GM19372 (cell line): ENCODE measurements around the gene TAS2R8.
"Not testable (repeated sequence)": the region's sequence is repeated elsewhere in the genome, so short reads cannot be mapped to it uniquely, and the experiment has no call there.

ENCODE experiments used
- ATAC-seq: cut with Tn5 transposase; IDR thresholded peaks from one replicate; pipeline ENCODE4 v1.9.1; 2021; ENCODE audit warnings: mild to moderate bottlenecking, low read depth, moderate library complexity; ENCODE audit not compliant: unreplicated experiment

Gene TAS2R8, protein sequence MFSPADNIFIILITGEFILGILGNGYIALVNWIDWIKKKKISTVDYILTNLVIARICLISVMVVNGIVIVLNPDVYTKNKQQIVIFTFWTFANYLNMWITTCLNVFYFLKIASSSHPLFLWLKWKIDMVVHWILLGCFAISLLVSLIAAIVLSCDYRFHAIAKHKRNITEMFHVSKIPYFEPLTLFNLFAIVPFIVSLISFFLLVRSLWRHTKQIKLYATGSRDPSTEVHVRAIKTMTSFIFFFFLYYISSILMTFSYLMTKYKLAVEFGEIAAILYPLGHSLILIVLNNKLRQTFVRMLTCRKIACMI

GRCh38 chr12:10807186-10807585 is at the start of gene TAS2R8:
TSS of gene TAS2R8 (minus strand) at chr12:10807286. CDS start at chr12:10806980, 306 bp downstream.
- no peak for ATAC-seq

- no peak for ATAC-seq
Observed at GRCh38 chr12:10855807-10856206, 48.7 kb upstream of the TAS2R8 start.

- no peak for ATAC-seq
Observed at GRCh38 chr12:10853776-10854175, 46.7 kb upstream of the TAS2R8 start.

GRCh38 chr12:10851243-10851858 is 44.3 kb upstream of the TAS2R8 start:
- no peak for ATAC-seq

DNA sequence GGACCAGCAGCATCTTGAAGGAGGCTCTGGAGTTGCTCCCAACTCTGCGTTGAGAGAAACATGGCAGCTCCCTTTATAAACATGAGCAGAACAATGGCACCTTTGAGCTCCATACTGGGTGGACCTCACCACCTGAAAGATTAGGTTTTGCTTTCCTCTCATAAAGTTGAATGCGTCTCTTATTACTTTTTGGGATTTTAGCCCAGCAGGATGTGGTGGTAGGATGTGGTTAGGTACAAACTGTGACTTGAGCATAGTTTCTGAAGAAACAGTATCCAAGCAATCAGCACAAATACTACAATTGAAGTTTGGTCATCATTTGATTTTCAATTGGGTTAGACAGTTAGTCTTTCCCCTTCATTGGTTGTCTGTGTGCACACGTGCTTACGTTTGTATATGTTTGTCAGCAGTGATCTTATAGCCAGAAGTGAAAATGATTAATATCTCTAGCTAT is 42.4 kb upstream of the TAS2R8 start, which contains the start of gene PRR4:
TSS of gene PRR4 (minus strand) at position 51 of the 454 bp plus-strand sequence. CDS start at position 13, 38 bp downstream.
- ATAC-seq = no peak

DNA sequence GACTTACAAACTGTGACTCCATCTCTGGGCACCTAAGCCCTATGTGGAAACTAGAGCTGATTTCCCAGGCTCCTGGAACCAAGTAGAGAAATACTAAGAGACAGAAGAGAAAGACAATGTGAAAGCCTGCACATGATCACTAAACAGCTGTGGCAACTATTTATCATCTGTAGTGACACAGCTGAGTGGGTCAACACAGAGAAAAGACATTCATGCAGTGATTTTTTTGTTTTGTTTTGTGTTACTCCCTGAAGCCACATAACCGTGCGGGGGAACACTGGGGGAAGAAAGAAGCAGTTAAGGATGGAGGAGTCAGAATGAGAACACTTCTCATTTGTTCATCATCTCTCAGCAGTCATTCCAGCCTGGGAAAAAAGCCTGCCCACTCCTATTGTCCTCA is 40.7 kb upstream of the TAS2R8 start:
- ATAC-seq = no peak

DNA sequence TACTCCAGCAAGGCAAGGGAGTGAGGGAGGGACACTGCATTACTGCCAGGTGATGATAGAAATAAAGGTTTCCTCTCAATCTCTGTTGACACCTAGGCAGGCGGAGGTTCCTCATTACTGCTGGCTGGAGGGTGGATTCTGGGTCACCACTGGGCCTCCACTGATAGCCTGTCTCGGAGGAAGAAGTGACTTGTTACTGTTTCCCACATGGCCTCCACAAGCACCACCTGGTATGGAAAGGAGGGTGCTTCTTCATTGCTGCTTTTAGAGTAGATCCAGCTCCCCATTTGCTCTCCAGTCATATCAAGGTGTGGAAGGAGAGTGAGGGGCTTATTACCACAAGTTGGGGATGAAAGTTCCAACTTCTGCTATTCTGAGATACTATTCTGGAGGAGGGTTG is 35.8 kb upstream of the TAS2R8 start:
- no peak for ATAC-seq

- no peak for ATAC-seq
Observed at GRCh38 chr12:10838461-10838860, 31.4 kb upstream of the TAS2R8 start.

DNA sequence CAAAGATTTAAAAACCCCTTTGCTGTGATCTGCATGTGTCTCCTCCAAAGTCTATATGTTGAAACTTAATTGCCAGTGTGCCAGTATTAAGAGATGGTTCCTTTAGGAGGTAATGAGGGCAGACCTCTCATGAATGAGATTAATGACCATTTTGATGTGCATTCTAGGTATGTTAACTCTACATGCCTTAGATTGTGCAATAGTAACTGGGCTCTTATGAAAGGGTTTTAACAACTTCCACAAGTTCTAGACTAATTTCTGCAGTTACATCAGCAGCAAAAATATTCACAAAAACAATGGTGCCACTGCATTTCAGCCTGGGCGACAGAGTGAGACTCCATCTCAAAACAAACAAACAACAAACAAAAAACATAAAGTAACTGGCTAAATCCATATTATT is 22.9 kb upstream of the TAS2R8 start:
- no peak for ATAC-seq

DNA sequence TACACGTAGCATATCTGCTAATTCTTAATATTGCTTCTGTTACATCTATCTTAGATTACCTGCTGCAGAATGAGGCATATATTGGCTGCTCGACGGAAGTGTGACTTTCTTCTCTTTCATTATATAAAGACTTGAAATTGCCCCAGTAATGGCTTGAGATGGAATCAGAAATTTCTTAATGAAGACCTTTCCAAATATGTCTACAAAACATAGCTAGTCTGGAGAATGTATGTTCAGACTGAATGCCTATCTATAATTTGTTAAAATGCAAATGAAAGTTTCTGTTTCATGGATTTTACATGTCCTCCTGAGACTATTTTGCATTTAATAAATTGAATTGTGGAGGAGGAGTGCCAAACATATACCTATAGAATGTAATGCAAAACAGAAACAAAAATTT is 19.2 kb upstream of the TAS2R8 start, which contains the start of gene TAS2R10:
TSS of gene TAS2R10 (minus strand) at position 101 of the 400 bp plus-strand sequence. CDS start at position 12, 89 bp downstream.
- no peak for ATAC-seq

DNA sequence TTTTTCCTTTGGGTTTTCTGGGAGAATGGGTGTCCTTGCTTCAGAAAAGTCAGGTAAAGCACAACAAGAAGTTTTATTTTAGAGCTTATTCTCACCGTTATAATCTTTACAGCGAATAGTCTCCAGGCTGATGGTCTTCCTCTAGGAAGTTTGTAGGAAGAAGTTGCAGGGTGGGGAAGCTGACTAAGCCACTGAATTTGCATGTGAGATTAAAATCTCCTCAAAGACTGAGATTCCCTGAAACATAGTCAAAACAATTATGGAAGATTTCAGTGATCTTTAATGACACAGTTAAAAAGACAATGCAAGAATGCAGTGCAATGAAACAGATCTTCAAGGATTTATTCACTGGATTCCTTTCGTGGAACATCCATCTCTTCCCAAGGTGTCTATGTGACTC is 17.9 kb upstream of the TAS2R8 start:
- no peak for ATAC-seq

GRCh38 chr12:10811883-10812536 is 4.9 kb upstream of the TAS2R8 start:
- ATAC-seq = no peak

DNA sequence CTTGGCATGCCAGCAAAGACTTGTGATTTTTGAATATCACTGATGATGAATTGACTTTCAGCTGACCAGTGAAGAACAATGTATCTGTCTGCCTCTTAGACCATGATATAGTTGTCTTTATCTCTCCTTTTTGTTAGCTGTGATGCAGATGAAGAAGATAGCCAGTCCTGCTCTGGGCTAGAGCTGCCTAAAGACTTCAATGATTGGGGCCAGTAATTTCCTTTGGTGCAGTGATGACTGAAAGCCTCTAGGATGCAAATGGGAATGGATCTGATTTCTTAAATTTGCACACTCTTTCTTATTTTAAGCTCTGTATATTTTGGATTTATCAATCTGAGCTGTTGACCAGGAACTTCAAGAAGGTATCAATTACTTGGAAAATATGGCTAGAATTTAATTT is 3.0 kb upstream of the TAS2R8 start, which contains the start of gene TAS2R9:
TSS of gene TAS2R9 (minus strand) at position 101 of the 400 bp plus-strand sequence. CDS start at position 8, 93 bp downstream.
- no peak for ATAC-seq

GRCh38 chr12:10802587-10802986 is 4.5 kb downstream of the TAS2R8 start, which contains the start of gene TAS2R7:
TSS of gene TAS2R7 (minus strand) at chr12:10802627. CDS start at chr12:10802570, 57 bp downstream.
- ATAC-seq = no peak

GRCh38 chr12:10801741-10802140 is 5.3 kb downstream of the TAS2R8 start:
- ATAC-seq = no peak

GRCh38 chr12:10794222-10794621 is 12.9 kb downstream of the TAS2R8 start:
- ATAC-seq = no peak

DNA sequence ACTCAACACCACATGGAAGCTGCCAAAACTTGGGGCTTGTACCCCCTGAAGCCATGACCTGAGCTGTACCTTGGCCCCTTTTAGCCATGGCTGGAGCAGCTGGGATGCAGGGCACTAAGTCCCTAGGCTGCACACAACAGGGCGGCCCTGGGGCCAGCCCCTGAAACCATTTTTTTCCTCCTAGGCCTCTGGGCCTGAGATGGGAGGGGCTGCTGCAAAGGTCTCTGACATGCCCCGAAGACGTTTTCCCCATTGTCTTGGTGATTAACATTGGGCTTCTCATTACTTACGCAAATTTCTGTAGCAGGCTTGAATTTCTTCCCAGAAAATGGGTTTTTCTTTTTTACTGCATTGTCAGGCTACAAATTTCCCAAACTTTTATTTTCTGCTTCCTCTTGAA is 15.3 kb downstream of the TAS2R8 start:
- ATAC-seq = not testable (repeated sequence)

DNA sequence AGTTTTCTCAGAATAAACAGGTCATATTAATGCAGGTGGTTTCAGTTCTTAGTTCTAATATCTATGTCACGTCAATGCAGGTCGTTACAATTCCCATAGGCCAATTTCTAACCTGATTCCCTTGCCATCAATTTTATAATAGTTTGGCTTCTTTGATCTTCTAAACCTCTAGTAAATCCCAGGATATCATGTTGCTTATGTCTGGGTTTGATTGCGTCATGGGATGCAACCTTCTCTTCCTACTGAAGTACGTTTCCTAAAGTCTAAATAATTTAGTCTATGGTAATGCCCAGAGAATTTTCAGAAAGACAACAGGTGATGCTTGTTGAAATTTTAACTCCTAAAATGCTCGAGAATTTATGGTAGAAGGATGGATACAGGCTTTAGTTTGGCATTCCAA is 23.8 kb downstream of the TAS2R8 start:
- ATAC-seq = no peak

DNA sequence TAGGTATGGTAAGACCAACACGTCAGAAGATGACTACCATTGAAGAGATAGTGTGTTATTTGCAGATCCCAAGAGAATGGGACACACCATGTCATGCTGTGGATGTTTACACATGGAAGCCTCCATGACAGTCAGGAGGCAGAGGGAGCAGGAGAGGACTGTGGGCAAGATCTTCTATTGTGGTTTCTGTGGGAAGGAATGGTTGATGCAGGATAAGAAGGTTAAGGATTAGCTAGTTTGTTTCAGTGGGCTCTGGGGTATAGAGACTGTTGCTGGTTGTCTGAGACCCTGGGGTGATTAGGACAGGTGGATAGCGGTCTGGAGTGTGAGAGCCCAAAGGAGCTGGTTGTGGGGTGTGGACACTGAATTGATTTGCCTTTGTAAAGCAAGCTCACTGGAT is 28.0 kb downstream of the TAS2R8 start:
- ATAC-seq = no peak

GRCh38 chr12:10771132-10771733 is 35.9 kb downstream of the TAS2R8 start:
- ATAC-seq = no peak

GRCh38 chr12:10759657-10760056 is 47.4 kb downstream of the TAS2R8 start:
- ATAC-seq = no peak
